ENCODE measurements around the gene SNX15.

The SNX15 gene

GRCh38 chr11:65045728-65046127 lies 18.5 kb downstream of the SNX15 start:
- Histone ChIP-seq H3K4me1 (ENCODE audit: insufficient read depth, low read length, poor library complexity, severe bottlenecking) (peaks cover 22% of the 10 kb centered on the region), H3K36me3 (ENCODE audit: insufficient read depth, low read length) (no peaks in the 10 kb centered on the region), H3F3A (ENCODE audit: low read depth) (no peaks in the 10 kb centered on the region), H3K4me3 (ENCODE audit: low read length, poor library complexity, severe bottlenecking) (no peak overlapping the region), H3K4me2 (ENCODE audit: low read depth, low read length, poor library complexity, severe bottlenecking) (peak overlapping the region; percentile 16), H2AFZ (ENCODE audit: low read length) (no peak overlapping the region), H3K79me2 (ENCODE audit: insufficient read depth, low read length) (peaks cover 39% of the 10 kb centered on the region), H4K20me1 (ENCODE audit: insufficient read depth, low read length, poor library complexity, severe bottlenecking) (peaks cover 14% of the 10 kb centered on the region), H3K9me3 (ENCODE audit: insufficient read depth, low read depth, low read length) (no peaks in the 10 kb centered on the region), H3K27me3 (ENCODE audit: insufficient read depth, low read length, poor library complexity, severe bottlenecking) (no peaks in the 10 kb centered on the region), H3K9me2 (replicated peaks; ENCODE audit: low read depth, low read length) (no peaks in the 10 kb centered on the region), H3K9ac (ENCODE audit: low read depth, low read length, poor library complexity, severe bottlenecking) (no peak overlapping the region)
- TF ChIP-seq EZH2phosphoT487 (IDR thresholded peaks at IDR 0.05; ENCODE audit: borderline replicate concordance) (no peak), CTCF (conservative IDR thresholded peaks at IDR 0.05; ENCODE audit: low read length) (no peak)

GRCh38 chr11:65047581-65048422 lies 20.6 kb downstream of the SNX15 start:
- Histone ChIP-seq H3K9me2 (replicated peaks; ENCODE audit: low read depth, low read length) (no peaks in the 10 kb centered on the region), H3K4me2 (ENCODE audit: low read depth, low read length, poor library complexity, severe bottlenecking) (no peak overlapping the region), H4K20me1 (ENCODE audit: insufficient read depth, low read length, poor library complexity, severe bottlenecking) (peaks cover 13% of the 10 kb centered on the region), H3K27me3 (ENCODE audit: insufficient read depth, low read length, poor library complexity, severe bottlenecking) (no peaks in the 10 kb centered on the region), H3K4me3 (ENCODE audit: low read length, poor library complexity, severe bottlenecking) (no peak overlapping the region), H3F3A (ENCODE audit: low read depth) (no peaks in the 10 kb centered on the region), H3K79me2 (ENCODE audit: insufficient read depth, low read length) (peaks cover 23% of the 10 kb centered on the region), H3K4me1 (ENCODE audit: insufficient read depth, low read length, poor library complexity, severe bottlenecking) (peaks cover 16% of the 10 kb centered on the region), H3K9me3 (ENCODE audit: insufficient read depth, low read depth, low read length) (no peaks in the 10 kb centered on the region), H2AFZ (ENCODE audit: low read length) (no peak overlapping the region), H3K9ac (ENCODE audit: low read depth, low read length, poor library complexity, severe bottlenecking) (no peak overlapping the region), H3K36me3 (ENCODE audit: insufficient read depth, low read length) (no peaks in the 10 kb centered on the region)
- TF ChIP-seq EZH2phosphoT487 (IDR thresholded peaks at IDR 0.05; ENCODE audit: borderline replicate concordance) (no peak), CTCF (conservative IDR thresholded peaks at IDR 0.05; ENCODE audit: low read length) (no peak)

- no peak for TF ChIP-seq EZH2phosphoT487 (IDR thresholded peaks at IDR 0.05; ENCODE audit: borderline replicate concordance)
- no peak for TF ChIP-seq CTCF (conservative IDR thresholded peaks at IDR 0.05; ENCODE audit: low read length)
- Histone ChIP-seq H3K9me3 (ENCODE audit: insufficient read depth, low read depth, low read length) (no peaks in the 10 kb centered on the region), H3F3A (ENCODE audit: low read depth) (no peaks in the 10 kb centered on the region), H3K36me3 (ENCODE audit: insufficient read depth, low read length) (no peaks in the 10 kb centered on the region), H3K9ac (ENCODE audit: low read depth, low read length, poor library complexity, severe bottlenecking) (no peak overlapping the region), H3K4me2 (ENCODE audit: low read depth, low read length, poor library complexity, severe bottlenecking) (no peak overlapping the region), H3K4me3 (ENCODE audit: low read length, poor library complexity, severe bottlenecking) (no peak overlapping the region), H2AFZ (ENCODE audit: low read length) (no peak overlapping the region), H3K9me2 (replicated peaks; ENCODE audit: low read depth, low read length) (no peaks in the 10 kb centered on the region), H3K4me1 (ENCODE audit: insufficient read depth, low read length, poor library complexity, severe bottlenecking) (peaks cover 5% of the 10 kb centered on the region), H3K79me2 (ENCODE audit: insufficient read depth, low read length) (no peaks in the 10 kb centered on the region), H3K27me3 (ENCODE audit: insufficient read depth, low read length, poor library complexity, severe bottlenecking) (no peaks in the 10 kb centered on the region), H4K20me1 (ENCODE audit: insufficient read depth, low read length, poor library complexity, severe bottlenecking) (no peaks in the 10 kb centered on the region)
These were observed 24.2 kb downstream of the SNX15 start for GRCh38 chr11:65051398-65051858.

Data from Loucy (cell line).